Measurements from ENCODE around the gene PRDM11. TPM values are rescaled to one million over a fixed set of nuclear protein-coding genes. Genes with fewer than 3 reads are reported as not detected.

PRDM11 gene
- total and polyA plus RNA-seq, 7 donors, result 2.3 to 14.2 (median 7.2) TPM

- ATAC-seq (peak; percentile 11 to 33 (median 30)), DNase-seq (no peak)
- Histone ChIP-seq H3K4me1 (peaks cover 35% of the 10 kb centered on the region), H3K4me3 (no peak overlapping the region), H3K27me3 (ENCODE audit: insufficient read depth in 3 of 3, low read length in 2 of 3) (no peaks in the 10 kb centered on the region), H3K36me3 (ENCODE audit: insufficient read depth in 1 of 2, low read depth in 1 of 2) (no peaks in the 10 kb centered on the region), H3K27ac (peak overlapping the region; percentile 30), H3K9me3 (no peaks in the 10 kb centered on the region)
- 48 to 74% (median 57%) methylated on average over 8 of the region's 8 CpGs for WGBS, 3 donors
- intact Hi-C loops (cut with DNase I), result no loop called here
- TF ChIP-seq CTCF (IDR thresholded peaks at IDR 0.05), result no peak
These were observed 11.8 kb downstream of the PRDM11 start for GRCh38 chr11:45158210-45158731.

GRCh38 chr11:45158891-45159605 lies 12.6 kb downstream of the PRDM11 start:
- WGBS, 3 donors, result 46 to 70% (median 47%) methylated on average over 11 to 13 of the region's 13 CpGs

GRCh38 chr11:45159781-45160365 lies 13.4 kb downstream of the PRDM11 start:
- TF ChIP-seq CTCF (IDR thresholded peaks at IDR 0.05), result no peak
- no peaks in the 10 kb centered on the region for H3K27me3 ChIP-seq (ENCODE audit: insufficient read depth in 3 of 3, low read length in 2 of 3)
- H3K4me1 ChIP-seq, result peaks cover 51% of the 10 kb centered on the region
- no peaks in the 10 kb centered on the region for H3K36me3 ChIP-seq (ENCODE audit: insufficient read depth in 1 of 2, low read depth in 1 of 2)
- H3K9me3 ChIP-seq, result no peaks in the 10 kb centered on the region
- ATAC-seq (no peak), DNase-seq (no peak)
- no peak overlapping the region for H3K4me3 ChIP-seq
- WGBS, 3 donors, result 79 to 96% (median 92%) methylated on average over 3 of the region's 3 CpGs
- intact Hi-C loops (cut with DNase I), result no loop called here
- no peak overlapping the region for H3K27ac ChIP-seq

More at GRCh38 chr11:45158891-45159605, 12.6 kb downstream of the PRDM11 start:
- DNase-seq (no peak), ATAC-seq (peak in 3 of 4 donors; percentile 21 to 25 (median 24))
- no peaks in the 10 kb centered on the region for H3K27me3 ChIP-seq (ENCODE audit: insufficient read depth in 3 of 3, low read length in 2 of 3)
- no peak overlapping the region for H3K4me3 ChIP-seq
- no peaks in the 10 kb centered on the region for H3K36me3 ChIP-seq (ENCODE audit: insufficient read depth in 1 of 2, low read depth in 1 of 2)
- peak overlapping the region; percentile 30 for H3K27ac ChIP-seq
- no peak for TF ChIP-seq CTCF (IDR thresholded peaks at IDR 0.05)
- H3K9me3 ChIP-seq, result no peaks in the 10 kb centered on the region
- intact Hi-C loops (cut with DNase I), result no loop called here
- peaks cover 43% of the 10 kb centered on the region for H3K4me1 ChIP-seq

GRCh38 chr11:45161252-45162063 lies 15.0 kb downstream of the PRDM11 start:
- WGBS, 3 donors, result 12 to 36% (median 17%) methylated on average over 23 of the region's 23 CpGs
- H3K36me3 ChIP-seq (ENCODE audit: insufficient read depth in 1 of 2, low read depth in 1 of 2), result no peaks in the 10 kb centered on the region
- no peak for TF ChIP-seq CTCF (IDR thresholded peaks at IDR 0.05)
- ATAC-seq (peak; percentile 61 to 85 (median 81)), DNase-seq (peak; percentile 62 to 84)
- peaks cover 51% of the 10 kb centered on the region for H3K4me1 ChIP-seq
- peak overlapping the region; percentile 47 for H3K27ac ChIP-seq
- no peaks in the 10 kb centered on the region for H3K9me3 ChIP-seq
- intact Hi-C loops (cut with DNase I), result no loop called here
- H3K4me3 ChIP-seq, result no peak overlapping the region
- H3K27me3 ChIP-seq (ENCODE audit: insufficient read depth in 3 of 3, low read length in 2 of 3), result no peaks in the 10 kb centered on the region

All from psoas muscle (tissue), 8 donors.